Ishikawa (cell line): ENCODE results near the gene VIPR1.

Source experiments
- EGR1 ChIP-seq: IDR thresholded peaks from 2 replicates; pipeline ENCODE4 v1.6.1; 2012
- EP300 ChIP-seq: IDR thresholded peaks from 2 replicates; pipeline ENCODE4 v1.6.1; 2012; ENCODE audit warnings: borderline replicate concordance
- MAX ChIP-seq: IDR thresholded peaks from 2 replicates; pipeline ENCODE4 v1.6.1; 2012
- REST ChIP-seq: IDR thresholded peaks from 2 replicates; pipeline ENCODE4 v1.6.1; 2012; ENCODE audit warnings: low read depth, mild to moderate bottlenecking

- TF ChIP-seq EP300 (no peak), REST (no peak), EGR1 (no peak), MAX (no peak)
Measured at GRCh38 chr3:42513521-42513920, 11.1 kb downstream of the VIPR1 start.
